ENCODE results near the gene U2AF2.

DNA sequence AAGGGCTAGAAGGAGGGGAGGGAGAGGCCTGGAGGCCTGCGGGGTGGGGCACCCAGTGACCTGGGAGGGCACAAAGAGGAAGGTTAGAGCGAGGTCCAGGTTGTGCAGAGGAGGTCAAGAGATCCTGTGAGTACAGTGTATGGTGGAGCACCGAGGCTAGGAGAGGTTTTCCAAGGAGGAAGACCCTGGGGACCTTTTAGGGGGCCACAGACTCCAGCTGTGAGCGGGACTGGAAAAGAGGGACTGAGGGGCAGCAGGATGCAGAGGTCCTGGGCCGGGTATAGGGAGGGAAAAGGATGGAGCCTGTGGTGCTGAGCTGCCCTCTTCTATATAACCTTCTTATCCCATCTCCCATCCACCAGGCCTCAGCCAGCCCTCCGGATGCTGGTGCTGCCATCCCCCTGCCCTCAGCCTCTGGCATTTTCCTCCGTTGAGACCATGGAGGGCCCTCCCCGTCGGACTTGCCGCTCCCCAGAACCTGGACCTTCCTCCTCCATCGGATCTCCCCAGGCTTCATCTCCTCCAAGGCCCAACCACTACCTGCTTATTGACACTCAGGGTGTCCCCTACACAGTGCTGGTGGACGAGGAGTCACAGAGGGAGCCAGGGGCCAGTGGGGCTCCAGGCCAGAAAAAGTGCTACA lies 10.5 kb upstream of the U2AF2 start:
- no peak for TF ChIP-seq CTCF (IDR thresholded peaks at IDR 0.05)
- TF ChIP-seq POLR2A (IDR thresholded peaks at IDR 0.05): no peak

Measured in esophagus squamous epithelium (tissue), 4 donors.